G401.6 (cell line): ENCODE results near the gene RFC1.
A peak's percentile ranks its signal among the peaks of the same experiment; 100 is the strongest.
"Not testable (repeated sequence)": the region's sequence is repeated elsewhere in the genome, so short reads cannot be mapped to it uniquely, and the experiment has no call there.

Experiments used
- FAIRE-seq: peaks from 2 replicates; lab custom pipeline; 2012; peaks lifted over from hg19 to GRCh38; lab: Jason Lieb, UNC

RFC1 gene

GRCh38 chr4:39354254-39354552, 12.0 kb downstream of the RFC1 start:
- no peak for FAIRE-seq

- no peak for FAIRE-seq
Measured at GRCh38 chr4:39353478-39354253, 12.5 kb downstream of the RFC1 start.

DNA sequence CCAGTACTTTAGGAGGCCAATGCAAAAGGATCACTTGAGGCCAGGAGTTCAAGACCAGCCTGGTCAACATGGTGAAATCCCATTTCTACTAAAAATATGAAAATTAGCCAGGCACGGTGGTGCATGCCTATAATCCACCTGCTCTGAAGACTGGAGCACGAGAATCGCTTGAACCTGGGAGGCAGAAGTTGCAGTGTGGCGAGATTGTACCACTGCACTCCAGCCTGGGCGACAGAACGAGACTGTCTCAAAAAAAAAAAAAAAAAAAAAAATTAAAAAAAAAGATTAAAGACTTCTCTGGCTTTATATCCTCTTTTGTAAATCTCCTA, 13.0 kb downstream of the RFC1 start:
- not testable (repeated sequence) for FAIRE-seq

GRCh38 chr4:39349326-39349725, 16.8 kb downstream of the RFC1 start:
- no peak for FAIRE-seq

DNA sequence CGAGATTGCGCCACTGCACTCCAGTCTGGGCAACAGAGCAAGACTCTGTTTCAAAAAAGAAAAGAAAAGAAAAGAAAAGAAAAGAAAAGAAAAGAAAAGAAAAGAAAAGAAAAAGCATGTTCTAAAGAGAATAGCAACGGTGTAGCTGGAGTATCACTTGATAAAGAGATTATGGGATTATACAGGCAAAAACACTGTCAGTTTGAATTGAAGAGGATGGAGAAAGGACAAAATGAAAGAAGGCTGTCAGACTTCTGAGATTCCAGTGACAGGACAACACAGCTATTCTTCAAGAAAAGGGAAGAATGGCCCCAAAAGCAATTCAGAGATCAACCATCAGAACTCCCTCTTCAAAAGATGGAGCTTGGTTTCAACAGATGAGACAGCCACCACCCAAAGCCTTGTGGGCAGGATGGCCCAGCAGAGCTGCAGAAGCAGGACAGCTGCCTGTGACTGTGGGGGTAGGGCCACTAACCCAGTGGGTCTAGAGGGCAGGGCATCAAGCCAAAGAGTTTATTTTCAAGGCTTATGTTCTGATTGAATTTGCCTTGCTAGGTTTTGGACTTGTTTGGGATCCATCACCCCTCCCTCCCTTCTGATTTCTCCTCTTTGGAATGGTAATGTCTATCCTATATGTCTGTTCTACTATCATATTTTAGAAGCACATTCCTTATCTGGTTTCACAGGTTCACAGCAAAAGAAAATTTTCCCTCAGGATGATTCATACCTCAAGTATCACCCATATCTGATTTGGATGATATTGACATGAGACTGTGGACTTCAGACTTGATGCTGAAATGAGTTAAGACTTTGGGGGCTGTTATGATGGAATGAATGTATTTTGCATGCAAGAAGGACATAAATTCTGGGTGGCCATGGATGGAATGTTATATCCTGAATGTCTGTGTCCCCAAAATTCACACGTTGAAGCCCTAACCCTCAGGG, 17.5 kb downstream of the RFC1 start:
- FAIRE-seq = no peak

DNA sequence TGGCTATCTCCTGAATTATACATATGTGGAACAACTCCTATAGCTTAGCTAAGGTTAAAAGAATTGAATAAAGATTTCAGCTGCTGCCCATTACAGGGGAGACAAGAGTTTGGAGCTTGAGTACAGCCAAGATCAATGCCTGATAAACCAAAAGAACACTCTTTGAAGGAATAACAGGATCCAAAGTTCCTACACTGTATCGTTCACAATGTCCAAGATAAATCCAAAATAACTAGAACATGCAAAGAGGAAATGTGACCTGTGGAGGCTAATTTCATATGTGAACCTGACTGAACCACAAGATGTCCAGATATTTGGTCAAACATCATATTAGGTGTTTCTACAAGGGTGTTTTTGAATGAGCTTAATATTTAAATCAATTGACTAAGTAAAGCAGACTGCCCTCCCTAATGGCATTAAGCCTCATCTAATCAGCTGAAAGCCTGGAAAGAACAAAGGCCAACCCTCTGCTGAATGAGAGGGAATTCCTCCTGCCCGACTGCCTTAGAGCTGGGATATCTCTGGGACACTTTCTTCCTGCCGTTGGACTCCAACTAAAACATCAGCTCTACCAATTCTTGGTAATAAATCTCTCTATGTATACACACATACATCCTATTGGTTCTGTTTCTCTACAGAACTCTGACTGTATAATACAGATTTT, 19.2 kb downstream of the RFC1 start:
- FAIRE-seq = no peak

GRCh38 chr4:39342731-39343130, 23.4 kb downstream of the RFC1 start:
- FAIRE-seq = no peak

GRCh38 chr4:39341075-39341725, 25.0 kb downstream of the RFC1 start:
- FAIRE-seq = no peak

DNA sequence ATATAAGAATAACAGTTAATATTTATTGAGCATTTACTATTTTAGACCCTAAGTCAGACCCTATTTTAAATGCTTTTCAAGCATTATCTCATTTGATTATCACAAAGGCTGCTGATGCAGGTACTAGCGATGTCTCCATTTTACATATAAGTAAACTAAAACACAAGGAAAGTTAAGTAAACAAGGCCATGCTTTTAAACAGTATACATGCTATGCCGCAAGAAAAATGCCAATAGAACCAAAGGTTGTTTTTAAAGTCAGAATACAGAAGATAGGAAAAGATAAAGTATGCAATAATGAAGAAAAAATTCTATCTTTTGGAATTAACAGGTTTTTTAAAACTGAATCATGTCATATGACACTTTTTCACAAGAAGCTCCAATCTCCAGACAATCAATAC, 26.2 kb downstream of the RFC1 start:
- FAIRE-seq = peak; percentile 8

DNA sequence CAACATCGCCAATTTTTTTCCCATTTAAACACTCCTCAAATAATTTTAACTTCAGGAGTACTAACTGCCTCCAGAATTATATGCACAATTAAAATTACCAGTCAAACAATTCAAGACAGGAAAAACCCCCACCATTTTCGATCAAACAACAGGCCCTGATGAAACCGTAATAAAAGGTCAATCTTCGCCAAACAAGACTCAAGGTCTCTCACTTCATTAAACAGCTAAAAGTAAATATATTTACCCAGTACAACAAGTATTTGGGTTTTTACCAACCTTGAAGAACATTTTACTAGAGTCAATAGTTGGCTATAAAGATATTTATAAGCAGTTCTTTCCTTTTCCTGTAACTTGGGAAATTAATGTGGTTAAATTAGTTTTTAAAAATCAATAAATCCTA, 28.3 kb downstream of the RFC1 start:
- FAIRE-seq = no peak

DNA sequence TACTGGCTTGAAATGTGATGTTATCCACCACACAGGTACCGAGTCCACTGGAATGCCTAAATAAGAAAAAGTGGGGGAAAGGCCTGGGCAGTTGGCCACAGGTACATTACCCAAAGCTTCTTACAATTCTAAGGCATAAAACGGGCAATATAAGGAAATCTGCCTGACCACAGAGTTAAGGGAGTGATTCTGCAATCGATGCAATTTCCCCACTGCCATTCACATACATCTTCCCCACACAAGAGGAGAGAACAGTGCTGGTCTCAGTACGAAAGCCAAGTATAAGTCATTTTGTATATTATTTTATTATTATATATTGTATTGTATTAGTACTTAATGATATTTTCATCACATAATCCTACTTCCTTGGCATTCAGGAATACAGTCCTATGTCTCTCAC, 30.6 kb downstream of the RFC1 start:
- no peak for FAIRE-seq

DNA sequence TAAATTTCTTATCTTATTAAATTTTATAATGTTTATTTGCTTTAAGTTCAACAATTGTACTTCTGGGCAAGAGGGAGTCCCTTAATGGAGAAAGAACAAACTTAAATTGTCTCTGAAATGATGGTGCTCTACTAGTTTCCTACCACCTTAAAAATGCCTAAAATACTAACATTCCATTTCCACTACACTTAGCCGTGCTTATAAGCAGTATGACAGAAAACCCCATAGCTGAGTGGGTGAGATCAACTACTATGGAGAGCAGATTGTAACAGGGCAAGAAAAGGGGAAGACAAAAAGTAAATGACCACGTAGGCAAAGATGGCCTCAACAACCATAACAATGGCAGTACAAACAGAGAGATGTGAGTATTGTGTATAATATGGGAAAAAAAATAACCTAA, 35.0 kb downstream of the RFC1 start:
- FAIRE-seq = no peak

DNA sequence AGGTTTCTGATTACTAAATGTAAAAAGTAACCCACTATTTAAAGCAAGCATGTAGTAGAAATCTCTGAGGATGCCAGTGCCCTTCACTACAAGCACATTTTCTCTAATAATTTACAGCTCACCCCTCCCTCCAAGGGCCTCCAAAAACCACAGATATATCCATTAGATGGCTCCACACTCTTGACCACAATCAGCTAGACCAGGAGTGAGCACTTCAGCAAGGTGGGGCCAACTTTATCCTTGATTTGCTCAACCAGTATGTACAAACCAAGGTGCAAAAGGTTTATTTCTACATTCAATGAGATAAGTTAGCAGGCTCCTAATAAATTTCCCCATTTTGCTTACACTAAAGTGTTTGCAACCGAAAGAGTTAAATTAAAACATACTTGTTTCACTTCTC, 35.8 kb downstream of the RFC1 start:
- FAIRE-seq = no peak

DNA sequence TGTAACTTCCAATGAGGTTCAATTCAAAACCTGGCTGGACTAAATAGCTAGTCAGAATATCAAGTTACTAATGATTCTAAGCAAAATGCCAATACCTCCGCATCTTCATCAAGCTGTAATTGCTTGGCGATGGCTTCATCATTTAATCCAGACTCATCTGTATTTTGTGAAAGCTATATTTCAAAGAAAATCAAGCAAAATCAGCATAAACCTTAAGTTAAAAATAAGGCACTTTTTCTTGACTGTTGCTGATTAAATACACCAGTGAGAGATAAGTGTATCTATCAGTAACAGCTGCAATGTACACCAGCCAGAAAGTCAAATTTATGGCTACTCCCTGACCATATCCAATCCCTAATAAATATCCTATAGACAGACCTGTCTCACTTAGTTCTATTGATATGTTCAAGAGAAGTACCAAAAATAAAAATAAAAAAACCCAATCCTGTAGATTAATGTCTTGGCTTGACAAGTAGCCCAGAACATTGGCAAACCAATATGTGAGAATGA, 39.6 kb downstream of the RFC1 start:
- FAIRE-seq = no peak

GRCh38 chr4:39324897-39325613, 41.1 kb downstream of the RFC1 start:
- FAIRE-seq = no peak

DNA sequence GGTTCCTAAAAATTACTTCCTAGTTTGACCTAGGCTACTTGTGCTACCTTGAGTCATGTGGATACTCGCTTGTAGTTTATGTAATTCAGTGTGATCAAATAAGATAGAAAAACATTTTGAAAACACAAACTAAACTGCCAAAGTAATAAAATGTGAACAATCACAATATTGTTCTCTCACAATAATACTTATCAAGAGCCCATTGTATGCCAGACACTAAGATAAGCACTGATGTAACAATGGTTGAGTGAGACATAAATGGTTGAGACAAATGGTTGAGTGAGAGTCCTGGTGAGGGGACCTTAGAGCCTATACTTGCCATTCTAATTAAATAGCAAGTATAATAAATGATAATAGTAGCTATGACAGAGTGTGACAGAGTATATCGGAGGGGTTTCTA, 41.7 kb downstream of the RFC1 start:
- no peak for FAIRE-seq

GRCh38 chr4:39323821-39324220, 42.3 kb downstream of the RFC1 start:
- no peak for FAIRE-seq

- FAIRE-seq = no peak
Measured at GRCh38 chr4:39320381-39321115, 45.6 kb downstream of the RFC1 start.

GRCh38 chr4:39319676-39320075, 46.5 kb downstream of the RFC1 start:
- no peak for FAIRE-seq

DNA sequence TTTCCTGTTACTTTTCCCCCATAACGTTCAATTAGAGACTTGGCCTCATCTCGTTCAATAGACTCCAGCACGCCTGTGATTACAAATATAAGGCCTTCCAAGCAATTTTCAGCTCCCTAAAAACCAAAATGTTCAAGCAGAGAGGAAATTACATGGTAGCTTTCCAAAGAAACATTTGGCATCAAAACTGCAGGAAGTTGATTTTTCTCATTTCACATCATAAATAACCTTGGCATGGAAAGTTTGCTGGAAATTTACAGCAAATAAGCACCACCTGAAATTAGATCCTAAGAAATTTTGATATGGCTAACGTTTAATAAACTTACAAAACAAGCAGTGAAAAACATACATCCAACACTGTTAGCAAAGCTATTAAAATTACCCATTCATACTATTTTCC, 53.3 kb downstream of the RFC1 start:
- FAIRE-seq = no peak

DNA sequence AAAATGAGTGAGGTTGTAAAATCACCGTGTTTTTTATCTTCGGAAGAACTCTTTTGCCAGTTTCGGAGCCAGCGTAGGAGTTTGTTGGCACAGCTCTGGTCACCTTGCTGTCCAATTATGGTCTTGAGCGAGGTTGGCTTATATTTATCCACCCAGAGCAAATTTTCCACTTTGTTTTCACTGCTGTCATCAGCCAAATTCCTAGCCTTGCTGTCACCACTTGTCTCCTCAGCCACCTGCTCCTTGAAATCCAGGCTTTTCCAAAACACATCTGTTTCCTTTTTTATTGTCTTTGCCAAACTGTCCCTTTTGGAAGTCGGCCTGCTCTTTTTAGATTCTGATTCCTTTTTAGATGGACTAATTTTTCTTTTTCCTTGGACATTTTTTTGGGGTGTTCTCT, 57.6 kb downstream of the RFC1 start:
- FAIRE-seq = no peak
